NB4 (cell line): ENCODE measurements around the gene GALNT17.

Experiments
- CTCF ChIP-seq: IDR thresholded peaks from one replicate; pipeline ENCODE4 v1.5.1; 2012; ENCODE audit warnings: low read depth, low read length
- MYC ChIP-seq: IDR thresholded peaks from 2 replicates; pipeline ENCODE4 v1.6.1; 2011; ENCODE audit warnings: low read depth, low read length
- POLR2A ChIP-seq: IDR thresholded peaks from 2 replicates; pipeline ENCODE4 v1.6.1; 2011; ENCODE audit warnings: mild to moderate bottlenecking; ENCODE audit not compliant: insufficient read length; ENCODE audit errors: extremely low read depth
- TF ChIP-seq, protein P1 (sequence below): IDR thresholded peaks from 2 replicates; pipeline ENCODE4 v1.6.1; 2011; ENCODE audit warnings: low read depth, low read length

- TF ChIP-seq CTCF (no peak), POLR2A (no peak), MYC (no peak)
- TF ChIP-seq, protein P1, sequence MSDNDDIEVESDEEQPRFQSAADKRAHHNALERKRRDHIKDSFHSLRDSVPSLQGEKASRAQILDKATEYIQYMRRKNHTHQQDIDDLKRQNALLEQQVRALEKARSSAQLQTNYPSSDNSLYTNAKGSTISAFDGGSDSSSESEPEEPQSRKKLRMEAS: no peak
Observed at GRCh38 chr7:71182438-71182935, 50.5 kb downstream of the GALNT17 start.
